Measurements from ENCODE around the gene AMOTL2. TPM values are rescaled to one million over a fixed set of nuclear protein-coding genes. Genes with fewer than 3 reads are reported as not detected.

Gene AMOTL2
- total RNA-seq = 50.8 and 65.5 TPM in 2 replicates

DNA sequence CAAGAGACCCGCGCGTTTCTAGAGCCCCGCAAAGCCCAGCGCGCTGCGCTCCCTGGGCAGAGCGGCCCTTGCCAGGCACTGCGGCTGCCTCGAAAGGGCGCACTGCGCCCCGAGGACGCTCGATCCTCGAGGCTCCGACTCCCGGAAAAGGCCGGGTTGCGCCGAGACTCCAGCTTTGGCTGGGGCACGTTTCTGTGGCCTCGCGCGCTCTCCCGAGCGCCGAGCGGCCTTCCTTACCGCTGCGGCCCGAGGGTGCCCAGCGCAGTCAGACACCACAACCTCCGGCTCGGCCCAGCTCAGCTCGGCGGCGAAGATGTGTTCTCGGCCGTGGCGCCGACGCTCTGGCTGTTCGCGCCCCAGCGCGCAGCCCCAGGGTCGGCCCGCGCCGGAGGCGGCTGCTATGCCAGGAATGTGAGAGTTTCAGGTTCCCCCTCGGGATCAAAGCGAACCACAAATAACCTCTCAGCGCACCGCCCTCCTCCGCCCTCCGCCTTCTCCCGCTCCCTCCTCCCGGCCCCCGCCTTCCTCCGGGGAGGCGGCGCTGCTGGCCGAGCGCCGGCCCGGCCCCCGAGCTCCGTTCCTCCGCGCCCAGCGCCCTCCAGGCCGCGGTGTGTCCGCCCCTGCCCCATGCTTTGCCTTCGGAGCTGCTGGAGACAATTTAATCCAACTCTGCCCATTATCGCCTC is at the start of gene AMOTL2:
AMOTL2 (minus strand) TSS at position 343 of the 686 bp plus-strand sequence. CDS start 3,014 bp downstream, outside the sequence.

Other genes with a start within 250 kb of the AMOTL2 start
- gene RYK, start 123.6 kb downstream of the AMOTL2 start, total RNA-seq = 35.6 and 52.1 TPM in 2 replicates
- 51.7 and 55.4 TPM in 2 replicates for gene ANAPC13, start 111.5 kb upstream of the AMOTL2 start, total RNA-seq
- gene CEP63, start 111.6 kb upstream of the AMOTL2 start, total RNA-seq = 12.4 and 18.3 TPM in 2 replicates

All from airway epithelial cell (primary cell).